Gastrocnemius medialis (tissue), 4 donors: ENCODE data around the gene SUFU. TPM values are rescaled to one million over a fixed set of nuclear protein-coding genes. Genes with fewer than 3 reads are reported as not detected.

Experiments used
- ATAC-seq, 2 donors: fragments of 150-250 bp; one replicate each; pipeline ENCODE4 v1.9.1; 2016
- DNase-seq, 2 donors: peaks; one replicate each; pipeline ENCODE4 v3.0.0-alpha.2; 2019
- H3K27ac ChIP-seq, 4 donors: fragments of 200-600 bp; sonication (generic); 1 replicate in 1 of 4; 2 replicates in 3 of 4; pipeline ENCODE4 v1.5.1; 2016 to 2018; ENCODE audit warnings: mild to moderate bottlenecking in 2 of 4, moderate library complexity in 1 of 4
- H3K27me3 ChIP-seq, 3 donors: fragments of 200-600 bp; sonication (generic) in 2 of 3; 1 replicate in 1 of 3; 2 replicates in 2 of 3; pipeline versions ENCODE4 v1.5.1 to v1.6.0; 2016 to 2019; ENCODE audit warnings: mild to moderate bottlenecking in 1 of 3, moderate library complexity in 1 of 3
- H3K36me3 ChIP-seq, 2 donors: fragments of 200-600 bp; sonication (generic) in 1 of 2; one replicate each; pipeline ENCODE4 v1.5.1; 2017 to 2018
- H3K4me1 ChIP-seq, 2 donors: fragments of 200-600 bp; sonication (generic) in 1 of 2; one replicate each; pipeline ENCODE4 v1.5.1; 2016 to 2017; ENCODE audit warnings: mild to moderate bottlenecking in 2 of 2
- H3K4me3 ChIP-seq, 4 donors: fragments of 200-600 bp; sonication (generic) in 3 of 4; 1 replicate in 1 of 4; 2 replicates in 3 of 4; pipeline ENCODE4 v1.5.1; 2016 to 2019; ENCODE audit warnings: mild to moderate bottlenecking in 2 of 4
- H3K9me3 ChIP-seq, 3 donors: fragments of 200-600 bp; sonication (generic) in 2 of 3; 1 replicate in 1 of 3; 2 replicates in 2 of 3; pipeline ENCODE4 v1.5.1; 2016 to 2019
- POLR2A ChIP-seq, 2 donors: fragments of 450-650 bp; IDR thresholded peaks; one replicate each; pipeline ENCODE4 v1.6.1; 2017; ENCODE audit warnings: antibody characterized with exemption in 2 of 2, mild to moderate bottlenecking in 2 of 2, moderate library complexity in 2 of 2
- in situ Hi-C, 4 donors: fragments of 200-750 bp; cut with MboI; loops; one replicate each; pipeline versions ENCODE4 v1.15.0 to v1.8.0; 2017; ENCODE audit warnings: low sequenced_read_pairs in 4 of 4
- intact Hi-C: fragments of 100-400 bp; cut with DNase I; formaldehyde crosslinking; loops from one replicate; pipeline ENCODE4 v1.15.1; 2023; ENCODE audit warnings: low total_unique reads
- total RNA-seq, 4 donors: library from RNA; depleted of rRNA; stranded (reverse); fragments of >200 nt; gene quantifications; one replicate each; pipeline versions ENCODE4 v1.1.0 to v1.2.3, GENCODE V29; 2016
- TF ChIP-seq, protein P1 (sequence below), 5 experiments: fragments of 450-650 bp in 3 of 5; fragments of 200-600 bp in 2 of 5; sonication (generic) in 2 of 5; IDR thresholded peaks in 4 of 5; conservative IDR thresholded peaks in 1 of 5; 1 replicate in 4 of 5; 2 replicates in 1 of 5; pipeline ENCODE4 v1.5.1; 2016 to 2019; ENCODE audit warnings: antibody characterized with exemption in 5 of 5, mild to moderate bottlenecking in 3 of 5, moderate library complexity in 3 of 5

Gene SUFU
- total RNA-seq, 4 donors from 2014 or later: 7.3 to 11.8 (median 7.9) TPM

DNA sequence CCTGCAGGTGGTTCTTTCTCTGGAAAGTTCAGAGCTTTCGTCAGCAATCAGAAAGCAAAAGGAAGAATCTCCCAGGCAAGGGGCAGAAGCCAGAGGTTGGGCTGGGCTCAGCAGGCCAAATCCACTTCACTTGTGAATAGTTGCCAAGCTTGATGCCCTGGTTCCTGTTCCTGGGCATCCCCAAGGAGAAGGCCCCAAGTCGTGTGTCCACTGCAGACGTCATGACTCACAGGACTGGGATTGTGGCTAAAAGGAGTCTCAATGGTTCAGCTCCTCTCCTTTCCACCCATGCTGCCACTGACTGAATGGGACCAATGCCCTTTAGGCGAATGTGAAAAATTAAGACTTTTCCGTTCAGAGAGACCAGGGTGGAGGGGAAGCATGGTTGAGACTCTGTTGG, 101.9 kb downstream of the SUFU start:
- DNase-seq (no peak), ATAC-seq (no peak)
- H3K4me3 ChIP-seq: no peak overlapping the region
- in situ Hi-C loops: no loop called here
- TF ChIP-seq, protein P1, sequence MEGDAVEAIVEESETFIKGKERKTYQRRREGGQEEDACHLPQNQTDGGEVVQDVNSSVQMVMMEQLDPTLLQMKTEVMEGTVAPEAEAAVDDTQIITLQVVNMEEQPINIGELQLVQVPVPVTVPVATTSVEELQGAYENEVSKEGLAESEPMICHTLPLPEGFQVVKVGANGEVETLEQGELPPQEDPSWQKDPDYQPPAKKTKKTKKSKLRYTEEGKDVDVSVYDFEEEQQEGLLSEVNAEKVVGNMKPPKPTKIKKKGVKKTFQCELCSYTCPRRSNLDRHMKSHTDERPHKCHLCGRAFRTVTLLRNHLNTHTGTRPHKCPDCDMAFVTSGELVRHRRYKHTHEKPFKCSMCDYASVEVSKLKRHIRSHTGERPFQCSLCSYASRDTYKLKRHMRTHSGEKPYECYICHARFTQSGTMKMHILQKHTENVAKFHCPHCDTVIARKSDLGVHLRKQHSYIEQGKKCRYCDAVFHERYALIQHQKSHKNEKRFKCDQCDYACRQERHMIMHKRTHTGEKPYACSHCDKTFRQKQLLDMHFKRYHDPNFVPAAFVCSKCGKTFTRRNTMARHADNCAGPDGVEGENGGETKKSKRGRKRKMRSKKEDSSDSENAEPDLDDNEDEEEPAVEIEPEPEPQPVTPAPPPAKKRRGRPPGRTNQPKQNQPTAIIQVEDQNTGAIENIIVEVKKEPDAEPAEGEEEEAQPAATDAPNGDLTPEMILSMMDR (IDR thresholded peaks at IDR 0.05 in 4 of 5, conservative IDR thresholded peaks at IDR 0.05 in 1 of 5): no peak
- no peak for TF ChIP-seq POLR2A (IDR thresholded peaks at IDR 0.05)
- peaks cover 49 to 55% of the 10 kb centered on the region in 2 donors for H3K4me1 ChIP-seq
- no peaks in the 10 kb centered on the region for H3K27me3 ChIP-seq
- H3K36me3 ChIP-seq: no peaks in the 10 kb centered on the region
- intact Hi-C loops: no loop called here
- H3K27ac ChIP-seq: peak overlapping the region in 1 of 4 donors; percentile 87
- H3K9me3 ChIP-seq: no peaks in the 10 kb centered on the region

DNA sequence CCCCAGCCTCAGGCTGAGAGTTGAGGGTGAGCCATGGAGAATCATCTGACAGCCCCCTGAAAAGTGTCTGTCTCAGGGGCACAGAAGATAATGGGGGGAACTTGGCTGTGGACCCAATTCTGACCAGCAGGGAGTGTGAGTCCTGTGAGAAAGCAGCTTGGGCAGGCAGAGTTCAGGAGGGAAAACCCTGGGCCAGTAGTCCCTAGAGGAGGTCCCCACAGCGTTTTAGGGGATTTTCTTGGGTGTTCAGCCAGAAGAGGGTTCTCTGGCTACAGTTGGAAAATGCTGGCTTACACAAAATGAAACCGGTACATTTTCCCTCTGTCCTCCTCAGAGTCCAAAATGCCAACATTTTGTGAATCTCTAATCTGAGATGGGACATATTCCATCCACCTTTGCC, 104.7 kb downstream of the SUFU start:
- Histone ChIP-seq H3K36me3 (no peaks in the 10 kb centered on the region), H3K4me3 (no peak overlapping the region), H3K4me1 (peaks cover 37 to 50% of the 10 kb centered on the region in 2 donors), H3K27ac (no peak overlapping the region), H3K27me3 (no peaks in the 10 kb centered on the region), H3K9me3 (no peaks in the 10 kb centered on the region)
- intact Hi-C loops: no loop called here
- ATAC-seq (no peak), DNase-seq (no peak)
- no peak for TF ChIP-seq POLR2A (IDR thresholded peaks at IDR 0.05)
- TF ChIP-seq, protein P1 (IDR thresholded peaks at IDR 0.05 in 4 of 5, conservative IDR thresholded peaks at IDR 0.05 in 1 of 5): no peak
- in situ Hi-C loops: no loop called here

DNA sequence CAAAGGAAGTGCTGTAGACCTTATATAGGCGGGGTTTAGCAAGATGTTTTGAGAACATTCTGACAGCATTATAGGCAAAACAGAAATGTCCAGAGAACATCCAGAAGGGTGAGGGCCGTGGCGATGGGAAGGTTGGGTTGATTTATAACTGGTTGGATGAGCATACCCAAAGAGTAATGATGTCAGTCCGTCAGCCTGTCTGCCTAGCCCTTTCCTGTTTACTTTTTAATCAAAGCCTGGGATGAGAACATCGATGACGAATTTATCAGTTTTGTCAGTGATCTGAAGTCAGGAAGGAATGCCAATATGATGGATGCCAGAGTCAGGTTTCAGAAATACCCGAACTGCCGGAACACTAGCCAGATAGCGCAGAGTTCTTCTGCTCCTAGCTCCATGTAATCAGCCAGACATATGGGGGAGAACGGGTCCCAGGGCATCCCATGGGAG, 106.7 kb downstream of the SUFU start:
- in situ Hi-C loops (no loop called here), intact Hi-C loops (no loop called here)
- Histone ChIP-seq H3K4me1 (peaks cover 33 to 46% of the 10 kb centered on the region in 2 donors), H3K36me3 (no peaks in the 10 kb centered on the region), H3K9me3 (no peaks in the 10 kb centered on the region), H3K27ac (peak overlapping the region; percentile 7 to 48 (median 42)), H3K4me3 (no peak overlapping the region), H3K27me3 (no peaks in the 10 kb centered on the region)
- ATAC-seq (no peak), DNase-seq (no peak)
- TF ChIP-seq, protein P1 (IDR thresholded peaks at IDR 0.05 in 4 of 5, conservative IDR thresholded peaks at IDR 0.05 in 1 of 5): no peak
- TF ChIP-seq POLR2A (IDR thresholded peaks at IDR 0.05): no peak

DNA sequence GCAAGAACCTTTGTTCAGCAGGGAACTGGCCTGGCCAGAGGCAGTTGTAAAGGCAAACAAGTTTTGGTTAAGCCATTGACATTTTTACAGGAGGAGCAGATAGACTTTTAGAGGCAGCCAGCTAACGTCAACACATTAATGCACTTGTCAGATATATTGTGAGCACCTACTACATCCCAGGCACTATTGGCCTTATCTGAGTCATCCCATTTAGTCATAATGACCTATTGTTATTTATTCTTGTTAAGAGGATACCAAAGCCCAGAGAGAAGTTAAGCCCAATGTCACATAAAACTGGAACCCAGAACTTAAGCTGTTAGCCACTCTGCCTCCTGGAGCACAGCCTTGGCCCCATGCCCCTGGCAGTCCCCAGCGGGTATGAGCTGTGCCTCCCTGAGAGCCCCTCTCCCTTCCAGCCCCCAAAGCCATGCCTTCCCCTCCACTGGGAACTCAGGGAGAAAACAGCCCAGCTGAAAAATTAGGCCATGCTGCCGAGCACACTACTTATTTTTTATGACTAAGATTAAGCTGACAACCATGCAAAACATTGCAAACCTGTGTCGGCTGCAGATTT, 107.8 kb downstream of the SUFU start:
- Histone ChIP-seq H3K27me3 (no peaks in the 10 kb centered on the region), H3K36me3 (no peaks in the 10 kb centered on the region), H3K4me1 (peaks cover 42 to 52% of the 10 kb centered on the region in 2 donors), H3K27ac (peak overlapping the region; percentile 0 to 48 (median 25)), H3K4me3 (no peak overlapping the region), H3K9me3 (no peaks in the 10 kb centered on the region)
- in situ Hi-C loops: no loop called here
- intact Hi-C loops: no loop called here
- ATAC-seq: no peak
- TF ChIP-seq, protein P1 (IDR thresholded peaks at IDR 0.05 in 4 of 5, conservative IDR thresholded peaks at IDR 0.05 in 1 of 5): no peak
- no peak for TF ChIP-seq POLR2A (IDR thresholded peaks at IDR 0.05)
- no peak for DNase-seq

DNA sequence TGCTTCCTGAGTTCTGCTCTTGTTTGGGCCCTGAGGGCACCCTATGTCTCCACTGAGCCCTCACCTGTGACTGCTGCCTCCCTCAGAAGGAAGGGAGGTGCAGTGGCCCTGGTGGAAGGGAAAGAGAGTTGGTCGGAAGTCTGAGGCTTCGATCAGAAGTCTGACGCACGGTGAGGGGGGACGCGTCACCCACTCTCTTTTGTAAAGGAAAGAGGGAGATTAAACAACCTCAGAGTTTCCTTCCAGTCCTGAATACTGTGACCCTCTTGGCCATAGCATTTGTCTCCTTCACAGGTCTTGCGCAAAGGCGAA, 109.1 kb downstream of the SUFU start:
- no peak for ATAC-seq

More for the DNA sequence above, 109.1 kb downstream of the SUFU start:
- Histone ChIP-seq H3K27ac (peak overlapping the region in 2 of 4 donors; percentile 56 to 89), H3K4me3 (no peak overlapping the region), H3K27me3 (no peaks in the 10 kb centered on the region), H3K4me1 (peaks cover 56 to 66% of the 10 kb centered on the region in 2 donors), H3K9me3 (no peaks in the 10 kb centered on the region), H3K36me3 (no peaks in the 10 kb centered on the region)
- intact Hi-C loops (no loop called here), in situ Hi-C loops (no loop called here)
- TF ChIP-seq, protein P1 (IDR thresholded peaks at IDR 0.05 in 4 of 5, conservative IDR thresholded peaks at IDR 0.05 in 1 of 5): no peak
- no peak for TF ChIP-seq POLR2A (IDR thresholded peaks at IDR 0.05)
- no peak for DNase-seq
